Endothelial cell of umbilical vein (primary cell): Measurements from ENCODE around the gene TBCD. TPM values are rescaled to one million over a fixed set of nuclear protein-coding genes. Genes with fewer than 3 reads are reported as not detected.

ENCODE experiments used
- BruUV-seq: library from RNA; stranded (reverse); fragments of 400-500 nt; replicated peaks from 2 replicates; lab custom pipeline; 2021; lab: Mats Ljungman, UMichigan
- CTCF ChIA-PET: fragments of 300-600, 350-600 bp; sonication (Branson Sonifier 250); formaldehyde crosslinking; loops from one replicate; lab custom pipeline; 2021; ENCODE audit warnings: antibody characterized with exemption, inconsistent platforms; lab: Charles Lee
- POLR2A ChIA-PET: fragments of 300-600, 350-600 bp; sonication (Branson Sonifier 250); formaldehyde crosslinking; loops from one replicate; lab custom pipeline; 2021; ENCODE audit warnings: antibody characterized with exemption, inconsistent platforms; lab: Charles Lee
- DNase-seq: peaks from one replicate; pipeline ENCODE4 v3.0.0-alpha.2; 2011; ENCODE audit warnings: low read depth, low spot score
- FAIRE-seq: peaks from 2 replicates; lab custom pipeline; 2011; peaks lifted over from hg19 to GRCh38; lab: Jason Lieb, UNC
- H2AFZ ChIP-seq: 2 replicates; pipeline ENCODE4 v1.6.0; 2012; ENCODE audit warnings: low read depth, low read length, control low read depth, inconsistent platforms
- H3K27ac ChIP-seq: 2 replicates; pipeline ENCODE4 v1.5.1; 2011; ENCODE audit warnings: low read depth, mild to moderate bottlenecking, control low read depth, low read length, moderate library complexity; ENCODE audit not compliant: insufficient read depth
- H3K27me3 ChIP-seq, 2 experiments: 2 replicates each; pipeline versions ENCODE4 v1.6.0 to v1.6.1; 2011; ENCODE audit warnings: low read length in 2 of 2, mixed read lengths in 1 of 2; ENCODE audit not compliant: control insufficient read depth in 2 of 2, insufficient read depth in 2 of 2
- H3K36me3 ChIP-seq, 2 experiments: 2 replicates in 1 of 2; 3 replicates in 1 of 2; pipeline ENCODE4 v1.5.1; 2011; ENCODE audit warnings: low read length in 2 of 2, mild to moderate bottlenecking in 1 of 2, moderate library complexity in 1 of 2; ENCODE audit not compliant: control insufficient read depth in 2 of 2, insufficient read depth in 2 of 2; ENCODE audit errors: extremely low read depth in 1 of 2
- H3K4me1 ChIP-seq: 3 replicates; pipeline ENCODE4 v1.5.1; 2011; ENCODE audit warnings: mild to moderate bottlenecking, low read length; ENCODE audit not compliant: control insufficient read depth, insufficient read depth; ENCODE audit errors: extremely low read depth
- H3K4me2 ChIP-seq: 2 replicates; pipeline ENCODE4 v1.6.1; 2011; ENCODE audit warnings: low read length, control low read depth, mixed read lengths; ENCODE audit not compliant: insufficient read depth
- H3K4me3 ChIP-seq, 3 experiments: fragments of 200-600 bp in 1 of 3; sonication (generic), shearing (Covaris generic) in 1 of 3; replicated peaks in 1 of 3; 2 replicates each; pipeline ENCODE4 v1.5.1; 2011 to 2016; ENCODE audit warnings: control low read depth in 3 of 3, low read length in 3 of 3, mild to moderate bottlenecking in 2 of 3, inconsistent platforms in 1 of 3, low read depth in 1 of 3, moderate library complexity in 1 of 3; ENCODE audit not compliant: insufficient read depth in 1 of 3
- H3K79me2 ChIP-seq: 2 replicates; pipeline ENCODE4 v1.6.0; 2012; ENCODE audit warnings: low read length, inconsistent platforms; ENCODE audit not compliant: control insufficient read depth, insufficient read depth
- H3K9ac ChIP-seq: replicated peaks from 2 replicates; pipeline ENCODE3; 2011; ENCODE audit warnings: low read length, control low read depth; ENCODE audit not compliant: insufficient read depth; ENCODE audit errors: extremely low read depth
- H3K9me1 ChIP-seq: replicated peaks from 3 replicates; pipeline ENCODE4 v1.6.0; 2011; ENCODE audit warnings: mild to moderate bottlenecking, low read length; ENCODE audit not compliant: control insufficient read depth, insufficient read depth; ENCODE audit errors: extremely low read depth
- H3K9me3 ChIP-seq: replicated peaks from 2 replicates; pipeline ENCODE4 v1.5.1; 2012; ENCODE audit warnings: low read length, inconsistent platforms; ENCODE audit not compliant: control insufficient read depth, insufficient read depth
- H4K20me1 ChIP-seq: replicated peaks from 2 replicates; pipeline ENCODE3; 2011; ENCODE audit warnings: mild to moderate bottlenecking, low read length; ENCODE audit not compliant: control insufficient read depth, insufficient read depth; ENCODE audit errors: extremely low read depth
- CTCF ChIP-seq, 2 donors: IDR thresholded peaks; 1 replicate in 1 of 2; 2 replicates in 1 of 2; pipeline ENCODE4 v1.5.1; 2011; ENCODE audit warnings: low read length in 2 of 2, mild to moderate bottlenecking in 2 of 2, moderate library complexity in 2 of 2, control low read depth in 1 of 2, inconsistent platforms in 1 of 2, low read depth in 1 of 2; ENCODE audit not compliant: insufficient read depth in 1 of 2; ENCODE audit errors: extremely low read depth in 1 of 2
- EZH2 ChIP-seq: IDR thresholded peaks from 2 replicates; pipeline ENCODE4 v1.6.1; 2012; ENCODE audit warnings: borderline replicate concordance, low read depth, mild to moderate bottlenecking, moderate library complexity, low read length, inconsistent platforms; ENCODE audit not compliant: severe bottlenecking
- FOS ChIP-seq: IDR thresholded peaks from 2 replicates; pipeline ENCODE4 v1.6.1; 2011; ENCODE audit warnings: mild to moderate bottlenecking, low read length, moderate library complexity, borderline replicate concordance; ENCODE audit not compliant: insufficient read depth
- GATA2 ChIP-seq: IDR thresholded peaks from 2 replicates; pipeline ENCODE4 v1.7.0; 2011; ENCODE audit warnings: low read depth, mild to moderate bottlenecking, moderate library complexity, mixed read lengths, low read length; ENCODE audit not compliant: insufficient read length, insufficient read depth
- JUN ChIP-seq: IDR thresholded peaks from 2 replicates; pipeline ENCODE4 v1.6.1; 2011; ENCODE audit warnings: borderline replicate concordance, low read depth; ENCODE audit not compliant: insufficient read length, insufficient read depth
- MAX ChIP-seq: IDR thresholded peaks from 2 replicates; pipeline ENCODE4 v1.6.1; 2011; ENCODE audit not compliant: insufficient read depth, insufficient read length
- MYC ChIP-seq: IDR thresholded peaks from one replicate; pipeline ENCODE4 v1.6.1; 2011; ENCODE audit warnings: mild to moderate bottlenecking, low read depth, low read length
- POLR2A ChIP-seq: IDR thresholded peaks from 2 replicates; pipeline ENCODE4 v1.6.1; 2012; ENCODE audit warnings: low read depth, mild to moderate bottlenecking, control low read depth, low read length
- POLR2AphosphoS5 ChIP-seq: IDR thresholded peaks from 2 replicates; pipeline ENCODE4 v1.6.1; 2012; ENCODE audit warnings: low read depth, mild to moderate bottlenecking, control low read depth, low read length, moderate library complexity; ENCODE audit not compliant: insufficient read depth
- dilution Hi-C: fragments of 300-500 bp; cut with MboI; formaldehyde crosslinking; loops from one replicate; pipeline ENCODE4 v1.15.0; 2019; ENCODE audit warnings: low sequenced_read_pairs; ENCODE audit not compliant: extremely low pct_ligation_motif_present
- intact Hi-C: fragments of 100-400 bp; cut with micrococcal nuclease; formaldehyde crosslinking; loops from one replicate; pipeline ENCODE4 v1.10.0; 2022
- polyA plus RNA-seq, 4 experiments: library from polyadenylated mRNA; depleted of rRNA in 3 of 4; stranded (reverse) in 3 of 4; unstranded in 1 of 4; fragments of >200 nt; gene quantifications; 2 replicates each; pipeline versions ENCODE4 v1.2.1 to v1.2.3, GENCODE V29; 2011 to 2012; ENCODE audit warnings: missing spikeins in 1 of 4
- total RNA-seq: library from RNA; stranded (reverse); gene quantifications from 2 replicates; pipeline ENCODE4 v1.2.3, GENCODE V29; 2021

TBCD gene
- total and polyA plus RNA-seq, 2 donors (not counting 3 experiments of a cell fraction or from before 2014, with no cell fraction given), result 121 to 145 TPM

- no peaks in the 10 kb centered on the region for H3K9me3 ChIP-seq
- no peaks in the 10 kb centered on the region for H3K27me3 ChIP-seq
- dilution Hi-C loops (no loop called here), intact Hi-C loops (no loop called here)
- ChIA-PET CTCF (interaction anchor here (1.8 to 4.6 kb wide), 2 partner anchors 13 to 116 kb away, joined by 6 to 21 read pairs; no protein-coding TSS in a partner anchor), POLR2A (no interaction called here)
- H2AFZ ChIP-seq, result no peak overlapping the region
- no peak for TF ChIP-seq JUN
- no peak for TF ChIP-seq POLR2A
- no peak for TF ChIP-seq FOS
- TF ChIP-seq MAX, result no peak
- no peak overlapping the region for H3K4me2 ChIP-seq
- no peak overlapping the region for H3K9ac ChIP-seq
- H3K4me3 ChIP-seq, result no peak overlapping the region
- H3K9me1 ChIP-seq, result no peaks in the 10 kb centered on the region
- H3K4me1 ChIP-seq, result no peaks in the 10 kb centered on the region
- H3K27ac ChIP-seq, result no peak overlapping the region
- FAIRE-seq, result no peak
- no peaks in the 10 kb centered on the region for H3K79me2 ChIP-seq
- no peaks in the 10 kb centered on the region for H4K20me1 ChIP-seq
- peaks cover 6 to 14% of the 10 kb centered on the region in 2 experiments for H3K36me3 ChIP-seq
- no peak for DNase-seq
- no TSS peak for BruUV-seq
Measured at GRCh38 chr17:82897514-82898249, 145.8 kb downstream of the TBCD start.

GRCh38 chr17:82898976-82899514 is 147.2 kb downstream of the TBCD start:
- no peak overlapping the region for H3K27ac ChIP-seq
- H3K4me3 ChIP-seq, result no peak overlapping the region
- no peaks in the 10 kb centered on the region for H3K9me3 ChIP-seq
- no peak for TF ChIP-seq JUN
- no peak for TF ChIP-seq POLR2A
- no peak for TF ChIP-seq MAX
- no peak for TF ChIP-seq FOS
- no peak for TF ChIP-seq CTCF (IDR thresholded peaks at IDR 0.05; ENCODE audit: extremely low read depth in 1 of 2, insufficient read depth in 1 of 2, low read depth in 1 of 2, low read length in 2 of 2)
- TF ChIP-seq EZH2, result no peak
- no peak for TF ChIP-seq GATA2
- no peak for TF ChIP-seq MYC
- no peak for TF ChIP-seq POLR2AphosphoS5
- ChIA-PET POLR2A (no interaction called here), CTCF (interaction anchor here (2.0 kb wide), 1 partner anchor 15 kb away, joined by 5 read pairs; no protein-coding TSS in a partner anchor)
- DNase-seq (no peak), FAIRE-seq (no peak)
- no peaks in the 10 kb centered on the region for H4K20me1 ChIP-seq
- no peaks in the 10 kb centered on the region for H3K79me2 ChIP-seq
- no peaks in the 10 kb centered on the region for H3K27me3 ChIP-seq
- H2AFZ ChIP-seq, result no peak overlapping the region
- H3K9me1 ChIP-seq, result no peaks in the 10 kb centered on the region
- intact Hi-C loops, result no loop called here
- peaks cover 6 to 18% of the 10 kb centered on the region in 2 experiments for H3K36me3 ChIP-seq
- BruUV-seq, result no TSS peak
- H3K4me1 ChIP-seq, result no peaks in the 10 kb centered on the region
- no peak overlapping the region for H3K4me2 ChIP-seq
- dilution Hi-C loops, result no loop called here
- no peak overlapping the region for H3K9ac ChIP-seq
